SK-N-SH treated with all-trans-retinoic acid at 6 μM for 48 hours (cell line): ENCODE data around the gene RRAD.
A peak's percentile ranks its signal among the peaks of the same experiment; 100 is the strongest.

Experiments
- ATAC-seq: fragments of 200-7000 bp; cut with Tn5 transposase; 3 replicates; pipeline ENCODE4 v1.9.1; 2020; ENCODE audit warnings: mild to moderate bottlenecking, moderate library complexity
- ARNTL ChIP-seq: fragments of 450-650 bp; formaldehyde crosslinking; IDR thresholded peaks from 2 replicates; pipeline ENCODE4 v1.5.0; 2020; ENCODE audit warnings: low read depth, mild to moderate bottlenecking, moderate library complexity, borderline replicate concordance
- BACH2 ChIP-seq: fragments of 250-450 bp; sonication (Bioruptor Pico); IDR thresholded peaks from 2 replicates; pipeline ENCODE4 v1.9.0; 2021; ENCODE audit warnings: mild to moderate bottlenecking, borderline replicate concordance
- CSDC2 ChIP-seq: fragments of 250-450 bp; sonication (Bioruptor Pico); IDR thresholded peaks from 2 replicates; pipeline ENCODE4 v1.5.0; 2020; ENCODE audit warnings: mild to moderate bottlenecking, moderate library complexity
- ESRRG ChIP-seq: fragments of 250-450 bp; sonication (Bioruptor Pico); IDR thresholded peaks from 2 replicates; pipeline ENCODE4 v1.6.1; 2021; ENCODE audit warnings: mild to moderate bottlenecking
- GLIS3 ChIP-seq: fragments of 250-450 bp; sonication (Bioruptor Pico); IDR thresholded peaks from 2 replicates; pipeline ENCODE4 v1.5.0; 2020; ENCODE audit warnings: mild to moderate bottlenecking, moderate library complexity
- ISL1 ChIP-seq: fragments of 250-450 bp; sonication (Bioruptor Pico); IDR thresholded peaks from 2 replicates; pipeline ENCODE4 v2.1.2; 2022; ENCODE audit warnings: mild to moderate bottlenecking, moderate library complexity
- OSR1 ChIP-seq: fragments of 250-450 bp; sonication (Bioruptor Pico); IDR thresholded peaks from 2 replicates; pipeline ENCODE4 v1.8.0; 2022; ENCODE audit warnings: moderate library complexity, mild to moderate bottlenecking, inconsistent platforms
- PATZ1 ChIP-seq: fragments of 250-450 bp; sonication (Bioruptor Pico); IDR thresholded peaks from 2 replicates; pipeline ENCODE4 v1.8.0; 2020; ENCODE audit warnings: mild to moderate bottlenecking, moderate library complexity, borderline replicate concordance
- POU6F1 ChIP-seq: fragments of 250-450 bp; sonication (Bioruptor Pico); IDR thresholded peaks from 2 replicates; pipeline ENCODE4 v1.8.0; 2021; ENCODE audit warnings: low read depth, mild to moderate bottlenecking, moderate library complexity, borderline replicate concordance
- RARB ChIP-seq: fragments of 250-450 bp; sonication (Bioruptor Pico); IDR thresholded peaks from 2 replicates; pipeline ENCODE4 v1.8.0; 2021; ENCODE audit warnings: mild to moderate bottlenecking, moderate library complexity
- SNAI2 ChIP-seq: fragments of 250-450 bp; sonication (Bioruptor Pico); IDR thresholded peaks from 2 replicates; pipeline ENCODE4 v1.5.0; 2020; ENCODE audit warnings: mild to moderate bottlenecking, moderate library complexity
- TCF4 ChIP-seq: fragments of 250-450 bp; sonication (Bioruptor Pico); IDR thresholded peaks from 2 replicates; pipeline ENCODE4 v1.8.0; 2021; ENCODE audit warnings: mild to moderate bottlenecking, moderate library complexity, borderline replicate concordance
- TOX ChIP-seq: fragments of 250-450 bp; sonication (Bioruptor Pico); IDR thresholded peaks from 2 replicates; pipeline ENCODE4 v1.8.0; 2021; ENCODE audit warnings: mild to moderate bottlenecking, moderate library complexity, borderline replicate concordance
- TSHZ2 ChIP-seq: fragments of 250-450 bp; sonication (Bioruptor Pico); IDR thresholded peaks from 2 replicates; pipeline ENCODE4 v1.5.0; 2020; ENCODE audit warnings: mild to moderate bottlenecking, moderate library complexity
- ZC3H10 ChIP-seq: fragments of 250-450 bp; sonication (Bioruptor Pico); IDR thresholded peaks from 2 replicates; pipeline ENCODE4 v1.5.1; 2021; ENCODE audit warnings: mild to moderate bottlenecking, moderate library complexity
- ZFP3 ChIP-seq: fragments of 250-450 bp; sonication (Bioruptor Pico); IDR thresholded peaks from 2 replicates; pipeline ENCODE4 v1.5.0; 2020; ENCODE audit warnings: mild to moderate bottlenecking, moderate library complexity
- ZFP30 ChIP-seq: fragments of 450-650 bp; formaldehyde crosslinking; IDR thresholded peaks from 2 replicates; pipeline ENCODE4 v1.5.0; 2022; ENCODE audit warnings: mild to moderate bottlenecking, moderate library complexity
- ZNF565 ChIP-seq: fragments of 450-650 bp; formaldehyde crosslinking; conservative IDR thresholded peaks from 2 replicates; pipeline ENCODE4 v1.5.0; 2020; ENCODE audit warnings: low read depth, mild to moderate bottlenecking, moderate library complexity
- ZNF70 ChIP-seq: fragments of 450-650 bp; formaldehyde crosslinking; IDR thresholded peaks from 2 replicates; pipeline ENCODE4 v1.5.0; 2020; ENCODE audit warnings: mild to moderate bottlenecking, moderate library complexity
- ZNF8 ChIP-seq: fragments of 450-650 bp; formaldehyde crosslinking; IDR thresholded peaks from 2 replicates; pipeline ENCODE4 v1.5.0; 2020; ENCODE audit warnings: mild to moderate bottlenecking, moderate library complexity
- TF ChIP-seq, protein P1 (sequence below): fragments of 250-450 bp; sonication (Bioruptor Pico); IDR thresholded peaks from 2 replicates; pipeline ENCODE4 v1.5.1; 2021; ENCODE audit warnings: mild to moderate bottlenecking, moderate library complexity
- TF ChIP-seq, protein P2 (sequence below): fragments of 250-450 bp; sonication (Bioruptor Pico); IDR thresholded peaks from 2 replicates; pipeline ENCODE4 v1.5.1; 2020; ENCODE audit warnings: low read depth, mild to moderate bottlenecking, moderate library complexity

Gene RRAD

GRCh38 chr16:66900721-66901441 is 24.5 kb downstream of the RRAD start:
- ATAC-seq, result peak; percentile 6; the same call in 1 of the 3 replicates
- TF ChIP-seq BACH2 (CRISPR knock-in tag), result no peak
- TF ChIP-seq, protein P1, sequence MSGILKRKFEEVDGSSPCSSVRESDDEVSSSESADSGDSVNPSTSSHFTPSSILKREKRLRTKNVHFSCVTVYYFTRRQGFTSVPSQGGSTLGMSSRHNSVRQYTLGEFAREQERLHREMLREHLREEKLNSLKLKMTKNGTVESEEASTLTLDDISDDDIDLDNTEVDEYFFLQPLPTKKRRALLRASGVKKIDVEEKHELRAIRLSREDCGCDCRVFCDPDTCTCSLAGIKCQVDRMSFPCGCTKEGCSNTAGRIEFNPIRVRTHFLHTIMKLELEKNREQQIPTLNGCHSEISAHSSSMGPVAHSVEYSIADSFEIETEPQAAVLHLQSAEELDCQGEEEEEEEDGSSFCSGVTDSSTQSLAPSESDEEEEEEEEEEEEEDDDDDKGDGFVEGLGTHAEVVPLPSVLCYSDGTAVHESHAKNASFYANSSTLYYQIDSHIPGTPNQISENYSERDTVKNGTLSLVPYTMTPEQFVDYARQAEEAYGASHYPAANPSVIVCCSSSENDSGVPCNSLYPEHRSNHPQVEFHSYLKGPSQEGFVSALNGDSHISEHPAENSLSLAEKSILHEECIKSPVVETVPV, result no peak
- TF ChIP-seq RARB (CRISPR knock-in tag), result no peak
- TF ChIP-seq GLIS3 (CRISPR knock-in tag), result no peak
- no peak for TF ChIP-seq ESRRG (CRISPR knock-in tag)
- TF ChIP-seq TOX (CRISPR knock-in tag), result no peak
- no peak for TF ChIP-seq SNAI2 (CRISPR knock-in tag)
- TF ChIP-seq TSHZ2 (CRISPR knock-in tag), result no peak
- TF ChIP-seq ZFP3, result no peak
- TF ChIP-seq TCF4, result no peak
- TF ChIP-seq ZC3H10, result no peak
- TF ChIP-seq ZNF70 (CRISPR knock-in tag), result no peak
- no peak for TF ChIP-seq PATZ1 (CRISPR knock-in tag)

GRCh38 chr16:66899945-66900710 is 25.2 kb downstream of the RRAD start:
- peak; percentile 52 for ATAC-seq
- TF ChIP-seq ZNF8 (CRISPR knock-in tag), result no peak
- TF ChIP-seq ISL1 (CRISPR knock-in tag), result peak; percentile 21; the same call in 1 of the 2 replicates
- TF ChIP-seq, protein P2, sequence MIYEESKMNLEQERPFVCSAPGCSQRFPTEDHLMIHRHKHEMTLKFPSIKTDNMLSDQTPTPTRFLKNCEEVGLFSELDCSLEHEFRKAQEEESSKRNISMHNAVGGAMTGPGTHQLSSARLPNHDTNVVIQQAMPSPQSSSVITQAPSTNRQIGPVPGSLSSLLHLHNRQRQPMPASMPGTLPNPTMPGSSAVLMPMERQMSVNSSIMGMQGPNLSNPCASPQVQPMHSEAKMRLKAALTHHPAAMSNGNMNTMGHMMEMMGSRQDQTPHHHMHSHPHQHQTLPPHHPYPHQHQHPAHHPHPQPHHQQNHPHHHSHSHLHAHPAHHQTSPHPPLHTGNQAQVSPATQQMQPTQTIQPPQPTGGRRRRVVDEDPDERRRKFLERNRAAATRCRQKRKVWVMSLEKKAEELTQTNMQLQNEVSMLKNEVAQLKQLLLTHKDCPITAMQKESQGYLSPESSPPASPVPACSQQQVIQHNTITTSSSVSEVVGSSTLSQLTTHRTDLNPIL (CRISPR knock-in tag), result peak; percentile 74; the same call in 1 of the 2 replicates

DNA sequence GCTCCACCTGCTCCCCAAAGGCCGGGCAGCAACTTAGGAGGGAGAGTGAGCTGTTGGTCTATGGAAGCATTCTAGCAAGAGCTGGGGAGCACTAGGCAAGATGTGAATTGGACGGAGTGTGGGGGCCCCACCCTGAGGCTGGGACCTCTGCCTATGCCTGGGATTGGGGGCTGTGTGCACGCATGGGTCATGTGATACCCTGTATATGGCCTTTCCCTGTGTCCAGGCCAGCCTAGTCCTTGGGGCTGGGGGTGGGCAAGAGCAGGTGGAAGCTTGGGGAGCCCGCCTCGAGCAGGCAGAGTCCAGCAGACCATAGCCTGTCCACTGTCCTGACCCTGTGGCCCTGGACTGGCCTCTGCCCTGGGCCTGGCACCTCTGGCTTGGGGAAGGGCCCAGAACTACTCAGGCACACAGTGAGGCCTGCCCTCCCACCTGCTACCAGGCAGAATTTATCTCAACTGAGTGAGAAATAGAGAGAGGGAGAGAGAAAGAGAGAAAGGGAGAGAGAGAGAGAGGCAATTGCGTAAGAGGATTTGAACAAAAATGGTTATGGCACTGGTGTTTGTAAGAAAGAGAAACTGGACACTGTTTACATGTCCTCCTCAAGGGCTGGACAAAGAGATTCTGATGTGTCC is 25.9 kb downstream of the RRAD start:
- TF ChIP-seq ISL1 (CRISPR knock-in tag), result no peak
- no peak for TF ChIP-seq TSHZ2 (CRISPR knock-in tag)
- no peak for TF ChIP-seq TOX (CRISPR knock-in tag)
- TF ChIP-seq, protein P2 (CRISPR knock-in tag), result no peak
- TF ChIP-seq GLIS3 (CRISPR knock-in tag), result no peak
- no peak for TF ChIP-seq POU6F1 (CRISPR knock-in tag)
- TF ChIP-seq SNAI2 (CRISPR knock-in tag), result no peak
- TF ChIP-seq CSDC2 (CRISPR knock-in tag), result no peak
- TF ChIP-seq ZFP30, result no peak
- TF ChIP-seq ESRRG (CRISPR knock-in tag), result no peak
- TF ChIP-seq OSR1 (CRISPR knock-in tag), result no peak
- no peak for TF ChIP-seq ZNF565
- no peak for TF ChIP-seq ARNTL (CRISPR knock-in tag)
- peak; percentile 3; the same call in 2 of the 3 replicates for ATAC-seq
